Fibroblast of pulmonary artery (primary cell): Measurements from ENCODE around the gene ARHGAP31.

Experiments
- DNase-seq: peaks from one replicate; pipeline ENCODE4 v3.0.0-alpha.2; 2010; ENCODE audit warnings: low read depth
- H3K4me3 ChIP-seq: replicated peaks from 2 replicates; pipeline ENCODE4 v1.5.1; 2011; ENCODE audit warnings: low read depth, mild to moderate bottlenecking, control low read depth, low read length, moderate library complexity
- TF ChIP-seq, protein P1 (sequence below): IDR thresholded peaks from 2 replicates; pipeline ENCODE4 v1.5.1; 2011; ENCODE audit warnings: mild to moderate bottlenecking, control low read depth, low read length, inconsistent platforms; ENCODE audit errors: missing control alignments

ARHGAP31 gene, protein sequence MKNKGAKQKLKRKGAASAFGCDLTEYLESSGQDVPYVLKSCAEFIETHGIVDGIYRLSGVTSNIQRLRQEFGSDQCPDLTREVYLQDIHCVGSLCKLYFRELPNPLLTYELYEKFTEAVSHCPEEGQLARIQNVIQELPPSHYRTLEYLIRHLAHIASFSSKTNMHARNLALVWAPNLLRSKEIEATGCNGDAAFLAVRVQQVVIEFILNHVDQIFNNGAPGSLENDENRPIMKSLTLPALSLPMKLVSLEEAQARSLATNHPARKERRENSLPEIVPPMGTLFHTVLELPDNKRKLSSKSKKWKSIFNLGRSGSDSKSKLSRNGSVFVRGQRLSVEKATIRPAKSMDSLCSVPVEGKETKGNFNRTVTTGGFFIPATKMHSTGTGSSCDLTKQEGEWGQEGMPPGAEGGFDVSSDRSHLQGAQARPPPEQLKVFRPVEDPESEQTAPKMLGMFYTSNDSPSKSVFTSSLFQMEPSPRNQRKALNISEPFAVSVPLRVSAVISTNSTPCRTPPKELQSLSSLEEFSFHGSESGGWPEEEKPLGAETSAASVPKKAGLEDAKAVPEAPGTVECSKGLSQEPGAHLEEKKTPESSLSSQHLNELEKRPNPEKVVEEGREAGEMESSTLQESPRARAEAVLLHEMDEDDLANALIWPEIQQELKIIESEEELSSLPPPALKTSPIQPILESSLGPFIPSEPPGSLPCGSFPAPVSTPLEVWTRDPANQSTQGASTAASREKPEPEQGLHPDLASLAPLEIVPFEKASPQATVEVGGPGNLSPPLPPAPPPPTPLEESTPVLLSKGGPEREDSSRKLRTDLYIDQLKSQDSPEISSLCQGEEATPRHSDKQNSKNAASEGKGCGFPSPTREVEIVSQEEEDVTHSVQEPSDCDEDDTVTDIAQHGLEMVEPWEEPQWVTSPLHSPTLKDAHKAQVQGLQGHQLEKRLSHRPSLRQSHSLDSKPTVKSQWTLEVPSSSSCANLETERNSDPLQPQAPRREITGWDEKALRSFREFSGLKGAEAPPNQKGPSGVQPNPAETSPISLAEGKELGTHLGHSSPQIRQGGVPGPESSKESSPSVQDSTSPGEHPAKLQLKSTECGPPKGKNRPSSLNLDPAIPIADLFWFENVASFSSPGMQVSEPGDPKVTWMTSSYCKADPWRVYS (N-terminal part only)

DNA sequence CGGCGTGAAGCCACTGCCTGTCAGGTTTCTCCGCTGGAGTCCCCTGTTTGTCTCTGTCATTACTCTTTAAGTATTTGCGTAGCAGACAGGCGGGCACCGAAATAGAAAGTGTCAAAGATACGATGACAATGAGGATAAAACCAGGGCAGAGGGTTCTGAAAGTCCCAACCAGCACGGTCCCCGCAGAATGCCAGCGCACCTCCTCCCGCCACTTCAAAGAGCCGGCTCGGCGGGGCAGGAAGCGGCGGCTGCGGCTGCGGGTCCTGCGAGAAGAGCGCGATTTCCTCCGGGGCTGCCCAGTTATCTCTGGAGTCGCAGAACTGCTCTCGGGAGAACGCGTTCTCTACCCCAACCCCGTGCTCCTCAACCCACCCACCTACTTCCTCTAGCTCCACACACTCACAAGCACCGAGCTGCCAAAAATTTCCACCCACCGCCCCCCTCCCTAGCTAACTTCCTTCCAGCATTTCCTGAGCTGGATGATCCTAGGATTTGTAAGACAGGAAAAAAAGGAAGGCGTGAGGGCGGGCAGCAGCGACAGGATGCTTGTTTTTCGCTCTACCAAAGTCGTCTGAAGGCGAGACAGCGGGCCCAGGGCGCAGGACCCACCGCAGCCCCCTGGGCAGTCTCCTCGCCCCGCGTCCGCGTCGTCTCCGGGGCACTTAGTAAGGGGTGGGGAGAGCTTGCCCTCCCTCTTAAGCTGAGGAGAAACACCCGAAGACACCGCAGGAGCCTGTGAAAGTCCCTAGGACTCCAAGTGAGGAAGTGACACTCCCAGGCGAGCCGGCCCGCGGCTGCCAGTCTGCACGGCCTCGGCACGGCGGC, at the start of gene ARHGAP31:
Gene ARHGAP31 (plus strand): TSS at position 513 of the 825 bp plus-strand sequence. CDS start 522 bp downstream, outside the sequence.
- peak; percentile 88 for DNase-seq
- H3K4me3 ChIP-seq = peak within 1 kb of the TSS; percentile 84
- TF ChIP-seq, protein P1, sequence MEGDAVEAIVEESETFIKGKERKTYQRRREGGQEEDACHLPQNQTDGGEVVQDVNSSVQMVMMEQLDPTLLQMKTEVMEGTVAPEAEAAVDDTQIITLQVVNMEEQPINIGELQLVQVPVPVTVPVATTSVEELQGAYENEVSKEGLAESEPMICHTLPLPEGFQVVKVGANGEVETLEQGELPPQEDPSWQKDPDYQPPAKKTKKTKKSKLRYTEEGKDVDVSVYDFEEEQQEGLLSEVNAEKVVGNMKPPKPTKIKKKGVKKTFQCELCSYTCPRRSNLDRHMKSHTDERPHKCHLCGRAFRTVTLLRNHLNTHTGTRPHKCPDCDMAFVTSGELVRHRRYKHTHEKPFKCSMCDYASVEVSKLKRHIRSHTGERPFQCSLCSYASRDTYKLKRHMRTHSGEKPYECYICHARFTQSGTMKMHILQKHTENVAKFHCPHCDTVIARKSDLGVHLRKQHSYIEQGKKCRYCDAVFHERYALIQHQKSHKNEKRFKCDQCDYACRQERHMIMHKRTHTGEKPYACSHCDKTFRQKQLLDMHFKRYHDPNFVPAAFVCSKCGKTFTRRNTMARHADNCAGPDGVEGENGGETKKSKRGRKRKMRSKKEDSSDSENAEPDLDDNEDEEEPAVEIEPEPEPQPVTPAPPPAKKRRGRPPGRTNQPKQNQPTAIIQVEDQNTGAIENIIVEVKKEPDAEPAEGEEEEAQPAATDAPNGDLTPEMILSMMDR = no peak

DNA sequence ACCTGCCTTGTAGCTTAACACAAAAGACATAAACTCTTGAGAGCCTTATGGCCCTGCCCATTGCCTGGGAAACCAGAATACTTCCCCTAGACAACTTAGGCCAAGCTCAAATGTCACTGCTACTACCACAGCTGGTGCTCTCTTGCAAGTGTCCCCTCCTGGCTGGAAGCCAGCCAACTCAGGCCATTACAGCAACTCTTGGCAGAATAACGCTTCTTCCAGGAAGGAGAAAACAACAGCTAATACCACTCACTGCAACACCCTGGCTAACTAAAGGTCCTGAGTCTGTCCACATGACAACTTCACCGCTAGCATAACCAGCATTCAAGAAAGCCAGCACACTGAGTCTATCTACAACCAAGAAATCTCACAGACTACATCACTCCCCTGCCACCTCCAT, 48.4 kb upstream of the ARHGAP31 start:
- no peak overlapping the region for H3K4me3 ChIP-seq
- DNase-seq = peak; percentile 8
- TF ChIP-seq, protein P1 = no peak

DNA sequence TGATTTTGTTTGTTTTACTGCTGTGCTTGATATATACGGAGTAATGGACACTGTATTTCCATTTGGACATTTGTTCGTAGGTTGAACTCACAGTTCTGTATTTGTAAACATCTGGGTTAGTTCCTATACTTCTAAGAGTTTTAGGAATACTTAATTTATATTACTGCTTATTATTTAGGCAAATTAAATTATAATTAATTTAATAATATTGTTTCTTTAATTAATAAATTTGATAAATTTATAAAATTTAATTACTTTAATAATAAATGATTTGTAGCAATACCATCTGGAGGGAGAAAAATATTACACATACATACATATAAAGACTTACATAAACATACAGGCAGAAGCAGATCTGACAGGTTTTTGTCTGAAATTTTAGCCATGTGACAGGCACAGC, 39.0 kb upstream of the ARHGAP31 start:
- H3K4me3 ChIP-seq = no peak overlapping the region
- no peak for DNase-seq
- TF ChIP-seq, protein P1 = no peak

DNA sequence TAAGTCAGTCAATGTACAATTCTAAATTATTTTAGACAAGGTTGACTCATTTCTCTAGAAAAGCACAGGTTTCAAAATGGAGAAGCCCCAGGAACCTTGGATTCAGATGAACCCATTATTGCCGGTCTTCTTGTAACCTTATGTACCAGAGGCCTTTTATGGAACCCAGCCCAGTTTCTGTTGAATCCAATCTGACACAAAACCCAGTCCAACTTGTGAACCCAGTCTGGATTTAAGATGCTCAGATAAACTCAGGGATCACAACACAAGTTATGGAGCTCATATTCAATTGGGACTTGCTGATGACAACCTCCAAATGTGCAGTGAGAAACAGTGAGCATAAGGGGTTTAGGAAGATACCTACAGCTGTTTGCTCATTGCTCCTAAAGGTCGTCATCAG, 37.1 kb upstream of the ARHGAP31 start:
- no peak for DNase-seq
- TF ChIP-seq, protein P1 = no peak
- H3K4me3 ChIP-seq = no peak overlapping the region

DNA sequence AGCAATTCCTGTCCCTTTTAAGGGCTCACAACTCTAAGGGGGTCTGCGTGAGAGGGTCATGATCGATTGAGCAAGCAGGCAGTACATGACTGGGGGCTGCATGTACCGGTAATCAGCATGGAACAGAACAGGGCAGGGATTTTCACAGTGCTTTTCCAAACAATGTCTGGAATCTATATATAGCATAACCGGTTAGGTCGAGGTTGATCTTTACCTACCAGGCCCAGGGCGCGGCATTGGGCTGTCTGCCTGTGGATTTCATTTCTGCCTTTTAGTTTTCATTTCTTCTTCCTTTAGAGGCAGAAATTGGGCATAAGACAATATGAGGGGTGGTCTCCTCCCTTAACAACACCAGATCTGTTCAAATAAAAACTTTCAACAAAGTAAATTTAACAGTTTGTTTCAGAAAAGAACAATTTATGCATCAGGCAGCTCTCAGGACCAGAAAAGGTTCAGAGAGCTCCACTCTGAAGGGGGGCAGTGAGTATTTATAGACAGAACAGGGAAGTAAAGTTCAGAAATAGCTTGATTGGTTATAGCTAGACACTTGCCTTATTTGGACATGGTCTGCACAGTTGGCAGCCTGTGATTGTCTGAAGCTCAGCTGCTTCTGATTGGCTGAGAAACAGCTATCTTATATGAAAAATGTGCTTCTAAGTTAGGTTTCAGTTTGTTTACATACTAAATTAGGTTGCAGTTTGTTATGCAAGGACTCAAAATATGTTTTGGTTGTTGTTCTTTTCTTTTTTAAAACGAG, 36.4 kb upstream of the ARHGAP31 start:
- no peak overlapping the region for H3K4me3 ChIP-seq
- TF ChIP-seq, protein P1 = no peak
- DNase-seq = peak; percentile 55
